Right atrium auricular region (tissue), 2 donors: Measurements from ENCODE around the gene FKBP1A. TPM values are rescaled to one million over a fixed set of nuclear protein-coding genes. Genes with fewer than 3 reads are reported as not detected.
"Not testable (repeated sequence)": the region's sequence is repeated elsewhere in the genome, so short reads cannot be mapped to it uniquely, and the experiment has no call there.

Source experiments
- DNase-seq: peaks from one replicate; pipeline ENCODE4 v3.0.0-alpha.2; 2019; ENCODE audit warnings: low spot score
- H3K27ac ChIP-seq, 2 donors: fragments of 200-600 bp; sonication (generic); 1 replicate in 1 of 2; 2 replicates in 1 of 2; pipeline ENCODE4 v1.5.1; 2016 to 2019
- H3K27me3 ChIP-seq, 2 donors: fragments of 200-600 bp; sonication (generic); one replicate each; pipeline versions ENCODE4 v1.5.1 to v1.6.0; 2017 to 2019
- H3K36me3 ChIP-seq: fragments of 200-600 bp; sonication (generic); one replicate; pipeline ENCODE4 v1.5.1; 2016
- H3K4me1 ChIP-seq, 2 donors: fragments of 200-600 bp; sonication (generic); one replicate each; pipeline versions ENCODE4 v1.5.1 to v1.6.0; 2017 to 2019
- H3K4me3 ChIP-seq, 2 donors: fragments of 200-600 bp; sonication (generic); 1 replicate in 1 of 2; 2 replicates in 1 of 2; pipeline ENCODE4 v1.5.1; 2017 to 2019; ENCODE audit warnings: mild to moderate bottlenecking in 1 of 2, moderate library complexity in 1 of 2
- H3K9me3 ChIP-seq, 2 donors: fragments of 200-600 bp; sonication (generic); one replicate each; pipeline ENCODE4 v1.5.1; 2019
- CTCF ChIP-seq, 2 donors: fragments of 200-600 bp; sonication (generic); IDR thresholded peaks; one replicate each; pipeline ENCODE4 v1.5.1; 2019; ENCODE audit warnings: antibody characterized with exemption in 2 of 2
- total RNA-seq, 2 donors: library from RNA; depleted of rRNA; stranded (reverse); fragments of >200 nt; gene quantifications; one replicate each; pipeline ENCODE4 v1.1.0, GENCODE V29; 2016

FKBP1A gene
- total RNA-seq, 2 donors from 2014 or later: 73.5 to 98.7 TPM

GRCh38 chr20:1357921-1358671, 34.8 kb downstream of the FKBP1A start:
- no peak overlapping the region for H3K27ac ChIP-seq
- no peaks in the 10 kb centered on the region for H3K9me3 ChIP-seq
- H3K36me3 ChIP-seq: peaks cover 18% of the 10 kb centered on the region
- H3K4me1 ChIP-seq: no peaks in the 10 kb centered on the region
- TF ChIP-seq CTCF (IDR thresholded peaks at IDR 0.05): no peak
- no peak overlapping the region for H3K4me3 ChIP-seq
- no peak for DNase-seq
- H3K27me3 ChIP-seq: no peaks in the 10 kb centered on the region

GRCh38 chr20:1353956-1354355, 38.9 kb downstream of the FKBP1A start:
- H3K27ac ChIP-seq: no peak overlapping the region
- peaks cover 0 to 3% of the 10 kb centered on the region in 2 donors for H3K9me3 ChIP-seq
- H3K4me3 ChIP-seq: no peak overlapping the region
- no peak for DNase-seq
- no peaks in the 10 kb centered on the region for H3K4me1 ChIP-seq
- H3K36me3 ChIP-seq: peaks cover 10% of the 10 kb centered on the region
- no peaks in the 10 kb centered on the region for H3K27me3 ChIP-seq
- TF ChIP-seq CTCF (IDR thresholded peaks at IDR 0.05): no peak

- Histone ChIP-seq H3K9me3 (peaks cover 0 to 10% of the 10 kb centered on the region in 2 donors), H3K36me3 (peaks cover 5% of the 10 kb centered on the region), H3K4me1 (no peaks in the 10 kb centered on the region), H3K27ac (no peak overlapping the region), H3K4me3 (no peak overlapping the region), H3K27me3 (no peaks in the 10 kb centered on the region)
- TF ChIP-seq CTCF (IDR thresholded peaks at IDR 0.05): no peak
- DNase-seq: no peak
These were observed 46.4 kb downstream of the FKBP1A start for GRCh38 chr20:1346315-1346969.

GRCh38 chr20:1345756-1346093, 47.1 kb downstream of the FKBP1A start:
- peaks cover 0 to 10% of the 10 kb centered on the region in 2 donors for H3K9me3 ChIP-seq
- H3K4me1 ChIP-seq: no peaks in the 10 kb centered on the region
- no peak overlapping the region for H3K4me3 ChIP-seq
- TF ChIP-seq CTCF (IDR thresholded peaks at IDR 0.05): no peak
- peaks cover 5% of the 10 kb centered on the region for H3K36me3 ChIP-seq
- no peak overlapping the region for H3K27ac ChIP-seq
- H3K27me3 ChIP-seq: no peaks in the 10 kb centered on the region
- DNase-seq: no peak

- Histone ChIP-seq H3K27me3 (no peaks in the 10 kb centered on the region), H3K4me3 (no peak overlapping the region), H3K9me3 (peaks cover 0 to 10% of the 10 kb centered on the region in 2 donors), H3K4me1 (no peaks in the 10 kb centered on the region), H3K36me3 (peaks cover under 1% of the 10 kb centered on the region), H3K27ac (no peak overlapping the region)
- DNase-seq: no peak
- no peak for TF ChIP-seq CTCF (IDR thresholded peaks at IDR 0.05)
These were observed 47.7 kb downstream of the FKBP1A start for GRCh38 chr20:1345030-1345755.

GRCh38 chr20:1343446-1344124, 49.3 kb downstream of the FKBP1A start:
- not testable (repeated sequence) for H3K4me1 ChIP-seq, H3K9me3 ChIP-seq, H3K4me3 ChIP-seq, H3K27me3 ChIP-seq, H3K36me3 ChIP-seq, H3K27ac ChIP-seq, DNase-seq
